Gastrocnemius medialis (tissue), 4 donors: ENCODE data around the gene WDR86.

Experiments used
- CTCF ChIP-seq, 5 experiments: fragments of 450-650 bp in 3 of 5; fragments of 200-600 bp in 2 of 5; sonication (generic) in 2 of 5; IDR thresholded peaks in 4 of 5; conservative IDR thresholded peaks in 1 of 5; 1 replicate in 4 of 5; 2 replicates in 1 of 5; pipeline ENCODE4 v1.5.1; 2016 to 2019; ENCODE audit warnings: antibody characterized with exemption in 5 of 5, mild to moderate bottlenecking in 3 of 5, moderate library complexity in 3 of 5
- POLR2A ChIP-seq, 2 donors: fragments of 450-650 bp; IDR thresholded peaks; one replicate each; pipeline ENCODE4 v1.6.1; 2017; ENCODE audit warnings: antibody characterized with exemption in 2 of 2, mild to moderate bottlenecking in 2 of 2, moderate library complexity in 2 of 2

DNA sequence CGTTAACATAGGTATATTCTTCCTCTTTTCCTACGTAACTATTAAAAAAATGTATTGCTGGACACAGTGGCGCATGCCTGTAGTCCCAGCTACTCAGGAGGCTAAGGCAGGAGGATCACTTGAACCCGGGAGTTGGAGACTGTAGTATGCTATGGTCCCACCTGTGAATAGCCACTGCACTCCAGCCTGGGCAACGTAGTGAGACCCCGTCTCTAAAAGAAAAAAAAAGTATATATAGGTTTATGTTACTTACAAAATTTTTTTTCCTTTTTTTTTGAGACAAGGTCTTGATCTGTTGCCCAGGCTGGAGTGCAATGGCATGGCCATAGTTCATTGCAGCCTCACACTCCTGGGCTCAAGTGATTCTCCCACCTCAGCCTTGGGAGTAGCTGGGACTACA, 62.6 kb downstream of the WDR86 start:
- no peak for TF ChIP-seq CTCF (IDR thresholded peaks at IDR 0.05 in 4 of 5, conservative IDR thresholded peaks at IDR 0.05 in 1 of 5)
- TF ChIP-seq POLR2A (IDR thresholded peaks at IDR 0.05) = no peak
